ENCODE data around the gene FOXP1.

DNA sequence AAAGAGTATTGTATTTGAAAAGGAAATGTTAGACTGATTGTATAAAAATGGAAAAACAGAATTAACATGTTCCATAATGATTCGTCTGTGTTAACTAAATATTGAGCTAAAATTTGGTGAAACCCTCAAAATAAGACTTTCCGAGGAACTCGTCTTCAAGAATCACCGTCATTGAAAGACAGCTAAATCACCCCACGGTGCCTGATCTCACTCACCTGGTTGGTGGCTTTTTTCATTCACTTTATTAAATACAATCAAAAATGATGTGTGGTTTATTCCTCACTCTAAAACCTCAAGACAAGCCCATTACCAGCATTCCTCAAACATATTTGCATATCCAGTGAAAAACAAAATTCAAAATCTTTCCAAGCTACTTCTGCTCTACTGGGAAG is 153.9 kb downstream of the FOXP1 start:
- TF ChIP-seq, protein P1, sequence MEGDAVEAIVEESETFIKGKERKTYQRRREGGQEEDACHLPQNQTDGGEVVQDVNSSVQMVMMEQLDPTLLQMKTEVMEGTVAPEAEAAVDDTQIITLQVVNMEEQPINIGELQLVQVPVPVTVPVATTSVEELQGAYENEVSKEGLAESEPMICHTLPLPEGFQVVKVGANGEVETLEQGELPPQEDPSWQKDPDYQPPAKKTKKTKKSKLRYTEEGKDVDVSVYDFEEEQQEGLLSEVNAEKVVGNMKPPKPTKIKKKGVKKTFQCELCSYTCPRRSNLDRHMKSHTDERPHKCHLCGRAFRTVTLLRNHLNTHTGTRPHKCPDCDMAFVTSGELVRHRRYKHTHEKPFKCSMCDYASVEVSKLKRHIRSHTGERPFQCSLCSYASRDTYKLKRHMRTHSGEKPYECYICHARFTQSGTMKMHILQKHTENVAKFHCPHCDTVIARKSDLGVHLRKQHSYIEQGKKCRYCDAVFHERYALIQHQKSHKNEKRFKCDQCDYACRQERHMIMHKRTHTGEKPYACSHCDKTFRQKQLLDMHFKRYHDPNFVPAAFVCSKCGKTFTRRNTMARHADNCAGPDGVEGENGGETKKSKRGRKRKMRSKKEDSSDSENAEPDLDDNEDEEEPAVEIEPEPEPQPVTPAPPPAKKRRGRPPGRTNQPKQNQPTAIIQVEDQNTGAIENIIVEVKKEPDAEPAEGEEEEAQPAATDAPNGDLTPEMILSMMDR (IDR thresholded peaks at IDR 0.05; ENCODE audit: insufficient read depth, low read length, poor library complexity, severe bottlenecking): no peak
- TF ChIP-seq EZH2phosphoT487 (conservative IDR thresholded peaks at IDR 0.05; ENCODE audit: low read length): no peak

All from SU-DHL-6 (cell line).